Measurements from ENCODE around the gene FRMD4A. TPM values are rescaled to one million over a fixed set of nuclear protein-coding genes. Genes with fewer than 3 reads are reported as not detected.

FRMD4A gene
- total RNA-seq, 1 donor from 2014 or later, result 28.2 TPM

DNA sequence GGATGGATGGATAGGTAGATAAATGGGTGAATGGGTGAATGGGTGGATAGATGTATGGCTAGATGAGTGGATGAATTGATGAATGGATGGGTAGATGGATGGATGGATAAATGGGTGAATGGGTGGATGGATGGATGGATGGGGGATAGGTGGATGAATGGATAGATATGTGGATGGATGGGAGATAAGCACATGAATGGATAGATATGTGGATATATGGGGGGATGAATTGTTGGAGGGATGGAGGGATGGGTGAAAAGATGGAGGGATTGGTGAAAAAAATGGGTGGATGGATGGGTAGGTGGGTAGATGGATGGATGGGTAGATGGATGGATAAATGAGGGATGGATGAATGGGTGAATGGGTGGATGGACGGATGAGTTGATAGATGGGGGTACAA lies 196.4 kb downstream of the FRMD4A start:
- DNase-seq (ENCODE audit: low read depth), result no peak
- H3K4me3 ChIP-seq (ENCODE audit: low read depth, low read length), result no peak overlapping the region
- TF ChIP-seq, protein P1, sequence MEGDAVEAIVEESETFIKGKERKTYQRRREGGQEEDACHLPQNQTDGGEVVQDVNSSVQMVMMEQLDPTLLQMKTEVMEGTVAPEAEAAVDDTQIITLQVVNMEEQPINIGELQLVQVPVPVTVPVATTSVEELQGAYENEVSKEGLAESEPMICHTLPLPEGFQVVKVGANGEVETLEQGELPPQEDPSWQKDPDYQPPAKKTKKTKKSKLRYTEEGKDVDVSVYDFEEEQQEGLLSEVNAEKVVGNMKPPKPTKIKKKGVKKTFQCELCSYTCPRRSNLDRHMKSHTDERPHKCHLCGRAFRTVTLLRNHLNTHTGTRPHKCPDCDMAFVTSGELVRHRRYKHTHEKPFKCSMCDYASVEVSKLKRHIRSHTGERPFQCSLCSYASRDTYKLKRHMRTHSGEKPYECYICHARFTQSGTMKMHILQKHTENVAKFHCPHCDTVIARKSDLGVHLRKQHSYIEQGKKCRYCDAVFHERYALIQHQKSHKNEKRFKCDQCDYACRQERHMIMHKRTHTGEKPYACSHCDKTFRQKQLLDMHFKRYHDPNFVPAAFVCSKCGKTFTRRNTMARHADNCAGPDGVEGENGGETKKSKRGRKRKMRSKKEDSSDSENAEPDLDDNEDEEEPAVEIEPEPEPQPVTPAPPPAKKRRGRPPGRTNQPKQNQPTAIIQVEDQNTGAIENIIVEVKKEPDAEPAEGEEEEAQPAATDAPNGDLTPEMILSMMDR (IDR thresholded peaks at IDR 0.05; ENCODE audit: insufficient read depth, low read length, poor library complexity, severe bottlenecking), result no peak
- H3K27me3 ChIP-seq (ENCODE audit: control insufficient read depth, insufficient read depth, low read length), result no peaks in the 10 kb centered on the region
- no peaks in the 10 kb centered on the region for H3K36me3 ChIP-seq (ENCODE audit: control insufficient read depth, insufficient read depth, low read length)

DNA sequence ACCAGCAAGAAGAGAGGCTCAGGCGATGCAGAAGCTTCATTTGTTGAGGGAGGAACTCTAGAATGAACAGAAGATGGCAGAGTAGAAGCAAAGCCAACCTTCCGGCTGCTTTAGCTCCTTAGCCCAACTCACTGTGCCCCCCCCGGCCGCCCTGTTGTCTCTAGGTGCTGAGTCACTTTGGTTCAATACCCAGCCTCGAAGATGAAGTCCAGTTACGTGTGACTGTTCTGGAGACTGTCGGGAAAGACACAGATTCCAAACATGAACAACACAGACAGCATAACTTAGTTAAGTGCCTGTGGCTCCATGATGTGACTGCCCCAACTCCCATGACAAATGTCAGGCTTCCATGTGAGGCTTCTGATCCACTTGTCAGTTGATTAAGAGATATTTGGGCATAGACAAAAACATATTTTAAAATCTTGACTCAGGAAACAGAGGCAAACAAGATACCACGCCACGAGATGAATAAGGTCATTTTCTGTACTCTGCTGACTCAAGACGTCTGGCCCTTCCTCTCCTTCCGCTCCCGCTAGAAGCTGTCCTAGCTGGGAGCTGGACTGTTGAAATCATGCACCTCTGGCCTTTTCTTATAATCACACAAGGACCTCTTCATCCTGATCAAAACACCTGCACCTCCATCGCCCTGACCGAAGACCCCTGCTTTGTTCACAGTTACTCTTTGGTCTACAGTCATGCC lies 199.3 kb downstream of the FRMD4A start:
- Histone ChIP-seq H3K4me3 (ENCODE audit: low read depth, low read length) (no peak overlapping the region), H3K36me3 (ENCODE audit: control insufficient read depth, insufficient read depth, low read length) (no peaks in the 10 kb centered on the region), H3K27me3 (ENCODE audit: control insufficient read depth, insufficient read depth, low read length) (no peaks in the 10 kb centered on the region)
- TF ChIP-seq, protein P1 (IDR thresholded peaks at IDR 0.05; ENCODE audit: insufficient read depth, low read length, poor library complexity, severe bottlenecking), result no peak
- no peak for DNase-seq (ENCODE audit: low read depth)

DNA sequence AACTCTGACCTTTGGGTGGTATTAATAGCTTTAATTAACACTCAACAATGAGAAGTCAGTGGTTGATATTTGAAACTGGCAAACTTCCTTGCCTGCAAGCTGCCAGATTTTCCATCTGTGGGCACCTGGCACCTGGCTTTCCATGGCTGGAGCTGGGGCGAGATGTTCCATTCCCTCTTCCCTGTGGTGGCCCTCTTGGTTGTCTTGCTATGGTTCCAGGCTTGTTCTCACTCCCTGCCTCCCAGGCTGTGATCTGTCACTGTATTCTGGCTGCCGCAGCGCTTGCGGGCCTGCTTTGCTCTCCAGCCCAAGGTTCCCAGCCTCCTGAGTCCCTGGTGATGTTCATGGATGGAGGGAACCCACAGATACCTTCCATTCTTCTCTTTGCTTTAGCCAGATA lies 201.0 kb downstream of the FRMD4A start:
- no peak for DNase-seq (ENCODE audit: low read depth)
- Histone ChIP-seq H3K27me3 (ENCODE audit: control insufficient read depth, insufficient read depth, low read length) (no peaks in the 10 kb centered on the region), H3K4me3 (ENCODE audit: low read depth, low read length) (no peak overlapping the region), H3K36me3 (ENCODE audit: control insufficient read depth, insufficient read depth, low read length) (no peaks in the 10 kb centered on the region)
- TF ChIP-seq, protein P1 (IDR thresholded peaks at IDR 0.05; ENCODE audit: insufficient read depth, low read length, poor library complexity, severe bottlenecking), result no peak

DNA sequence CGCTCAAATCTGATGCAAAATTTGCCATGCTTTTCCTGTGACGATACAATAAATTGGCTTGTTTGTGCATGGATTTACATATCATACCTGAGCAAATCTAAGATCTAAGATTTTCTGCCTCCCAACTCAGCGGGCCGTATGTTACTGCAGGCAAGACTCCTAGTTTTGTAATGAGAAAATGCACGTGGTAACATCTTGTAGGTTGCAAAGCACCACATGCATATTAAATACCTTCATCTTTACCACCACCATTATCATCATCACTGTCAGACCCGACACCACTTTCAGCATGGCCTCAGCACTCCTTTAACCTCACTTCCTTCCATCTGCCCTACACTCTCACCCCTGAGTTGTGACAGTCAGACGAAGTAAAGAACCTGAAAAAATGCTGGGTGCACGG lies 202.2 kb downstream of the FRMD4A start:
- H3K27me3 ChIP-seq (ENCODE audit: control insufficient read depth, insufficient read depth, low read length), result no peaks in the 10 kb centered on the region
- TF ChIP-seq, protein P1 (IDR thresholded peaks at IDR 0.05; ENCODE audit: insufficient read depth, low read length, poor library complexity, severe bottlenecking), result no peak
- H3K4me3 ChIP-seq (ENCODE audit: low read depth, low read length), result no peak overlapping the region
- H3K36me3 ChIP-seq (ENCODE audit: control insufficient read depth, insufficient read depth, low read length), result no peaks in the 10 kb centered on the region
- DNase-seq (ENCODE audit: low read depth), result no peak

DNA sequence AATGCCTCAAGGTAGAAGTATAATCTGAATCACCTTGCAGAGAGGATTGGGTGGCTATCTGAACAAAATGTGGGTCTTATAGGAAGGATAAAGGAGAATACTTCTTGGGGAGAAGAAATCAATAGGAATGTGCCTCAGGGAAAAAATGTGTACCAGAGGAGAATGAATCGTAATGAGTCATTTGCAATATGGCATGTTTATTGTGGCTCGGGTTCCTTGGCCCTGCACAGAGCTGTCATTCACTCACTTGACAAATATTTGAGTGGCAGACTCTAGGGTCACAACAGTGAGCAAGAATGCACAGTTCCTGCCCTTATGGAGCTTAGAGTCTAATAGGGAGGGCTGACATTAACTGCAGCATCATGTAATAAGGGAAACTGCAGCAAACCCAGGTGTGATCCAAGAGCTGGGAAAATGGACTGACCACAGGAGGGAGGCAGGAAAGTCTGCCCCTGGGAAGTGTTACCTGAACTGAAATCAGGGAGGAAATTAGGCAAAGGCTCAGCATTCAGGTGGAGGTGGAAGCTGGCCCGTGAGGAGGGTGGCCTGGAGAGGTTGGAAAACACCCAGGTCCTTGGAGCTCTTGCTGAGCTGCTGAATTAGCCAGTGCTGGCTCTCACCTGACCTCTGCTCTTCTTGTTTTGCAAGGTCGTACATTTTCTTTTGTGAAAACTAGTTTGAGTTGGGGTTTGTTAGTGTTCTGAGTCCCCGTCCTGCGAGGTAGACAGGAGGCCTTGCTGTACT lies 203.9 kb downstream of the FRMD4A start:
- Histone ChIP-seq H3K36me3 (ENCODE audit: control insufficient read depth, insufficient read depth, low read length) (no peaks in the 10 kb centered on the region), H3K4me3 (ENCODE audit: low read depth, low read length) (no peak overlapping the region), H3K27me3 (ENCODE audit: control insufficient read depth, insufficient read depth, low read length) (no peaks in the 10 kb centered on the region)
- TF ChIP-seq, protein P1 (IDR thresholded peaks at IDR 0.05; ENCODE audit: insufficient read depth, low read length, poor library complexity, severe bottlenecking), result no peak
- DNase-seq (ENCODE audit: low read depth), result peak; percentile 23
